Ovary (tissue), 3 donors: Measurements from ENCODE around the gene TFF2.

Source experiments
- EP300 ChIP-seq: sonication (generic); formaldehyde crosslinking; IDR thresholded peaks from one replicate; pipeline ENCODE4 v1.6.1; 2017; ENCODE audit warnings: antibody characterized with exemption
- POLR2A ChIP-seq: fragments of 450-650 bp; IDR thresholded peaks from one replicate; pipeline ENCODE4 v1.6.1; 2017; ENCODE audit warnings: antibody characterized with exemption, mild to moderate bottlenecking, moderate library complexity
- TF ChIP-seq, protein P1 (sequence below), 3 donors: fragments of 450-650 bp in 2 of 3; fragments of 200-600 bp in 1 of 3; IDR thresholded peaks; one replicate each; pipeline versions ENCODE4 v1.5.1 to v1.8.0; 2016 to 2022; ENCODE audit warnings: antibody characterized with exemption in 3 of 3, mild to moderate bottlenecking in 1 of 3
- donor health status: DM: no; HTN: no; CAD: no.

DNA sequence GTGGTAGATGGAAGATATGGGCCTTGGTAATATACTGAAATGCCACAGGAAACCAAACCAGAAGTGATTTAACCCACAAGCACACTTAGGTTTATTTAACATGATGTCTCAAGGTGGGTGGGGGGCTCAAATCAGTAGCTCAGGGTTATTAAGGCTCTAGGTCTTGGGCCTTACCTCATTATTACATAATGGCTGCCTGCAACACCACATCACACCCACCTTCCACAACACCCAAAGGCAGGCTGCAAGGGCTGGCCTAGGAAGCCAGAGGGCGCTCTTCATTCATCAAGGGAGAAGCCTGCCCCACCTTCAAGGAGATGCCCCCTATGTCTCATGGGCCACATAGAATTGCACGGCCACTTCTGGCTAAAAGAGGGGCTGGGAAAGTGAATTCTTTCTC, 9.5 kb upstream of the TFF2 start:
- TF ChIP-seq, protein P1, sequence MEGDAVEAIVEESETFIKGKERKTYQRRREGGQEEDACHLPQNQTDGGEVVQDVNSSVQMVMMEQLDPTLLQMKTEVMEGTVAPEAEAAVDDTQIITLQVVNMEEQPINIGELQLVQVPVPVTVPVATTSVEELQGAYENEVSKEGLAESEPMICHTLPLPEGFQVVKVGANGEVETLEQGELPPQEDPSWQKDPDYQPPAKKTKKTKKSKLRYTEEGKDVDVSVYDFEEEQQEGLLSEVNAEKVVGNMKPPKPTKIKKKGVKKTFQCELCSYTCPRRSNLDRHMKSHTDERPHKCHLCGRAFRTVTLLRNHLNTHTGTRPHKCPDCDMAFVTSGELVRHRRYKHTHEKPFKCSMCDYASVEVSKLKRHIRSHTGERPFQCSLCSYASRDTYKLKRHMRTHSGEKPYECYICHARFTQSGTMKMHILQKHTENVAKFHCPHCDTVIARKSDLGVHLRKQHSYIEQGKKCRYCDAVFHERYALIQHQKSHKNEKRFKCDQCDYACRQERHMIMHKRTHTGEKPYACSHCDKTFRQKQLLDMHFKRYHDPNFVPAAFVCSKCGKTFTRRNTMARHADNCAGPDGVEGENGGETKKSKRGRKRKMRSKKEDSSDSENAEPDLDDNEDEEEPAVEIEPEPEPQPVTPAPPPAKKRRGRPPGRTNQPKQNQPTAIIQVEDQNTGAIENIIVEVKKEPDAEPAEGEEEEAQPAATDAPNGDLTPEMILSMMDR (IDR thresholded peaks at IDR 0.05): no peak
- TF ChIP-seq POLR2A (no peak), EP300 (no peak)
